ENCODE results near the gene OR51T1.
"Not testable (repeated sequence)": the region's sequence is repeated elsewhere in the genome, so short reads cannot be mapped to it uniquely, and the experiment has no call there.

OR51T1 gene, protein sequence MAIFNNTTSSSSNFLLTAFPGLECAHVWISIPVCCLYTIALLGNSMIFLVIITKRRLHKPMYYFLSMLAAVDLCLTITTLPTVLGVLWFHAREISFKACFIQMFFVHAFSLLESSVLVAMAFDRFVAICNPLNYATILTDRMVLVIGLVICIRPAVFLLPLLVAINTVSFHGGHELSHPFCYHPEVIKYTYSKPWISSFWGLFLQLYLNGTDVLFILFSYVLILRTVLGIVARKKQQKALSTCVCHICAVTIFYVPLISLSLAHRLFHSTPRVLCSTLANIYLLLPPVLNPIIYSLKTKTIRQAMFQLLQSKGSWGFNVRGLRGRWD

DNA sequence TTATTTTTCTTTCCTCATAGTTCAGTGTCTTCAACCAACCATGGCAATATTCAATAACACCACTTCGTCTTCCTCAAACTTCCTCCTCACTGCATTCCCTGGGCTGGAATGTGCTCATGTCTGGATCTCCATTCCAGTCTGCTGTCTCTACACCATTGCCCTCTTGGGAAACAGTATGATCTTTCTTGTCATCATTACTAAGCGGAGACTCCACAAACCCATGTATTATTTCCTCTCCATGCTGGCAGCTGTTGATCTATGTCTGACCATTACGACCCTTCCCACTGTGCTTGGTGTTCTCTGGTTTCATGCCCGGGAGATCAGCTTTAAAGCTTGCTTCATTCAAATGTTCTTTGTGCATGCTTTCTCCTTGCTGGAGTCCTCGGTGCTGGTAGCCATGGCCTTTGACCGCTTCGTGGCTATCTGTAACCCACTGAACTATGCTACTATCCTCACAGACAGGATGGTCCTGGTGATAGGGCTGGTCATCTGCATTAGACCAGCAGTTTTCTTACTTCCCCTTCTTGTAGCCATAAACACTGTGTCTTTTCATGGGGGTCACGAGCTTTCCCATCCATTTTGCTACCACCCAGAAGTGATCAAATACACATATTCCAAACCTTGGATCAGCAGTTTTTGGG, at the start of gene OR51T1:
OR51T1 (plus strand) TSS at position 41 of the 641 bp plus-strand sequence; CDS start at position 41, 0 bp downstream.
- TF ChIP-seq, protein P1, sequence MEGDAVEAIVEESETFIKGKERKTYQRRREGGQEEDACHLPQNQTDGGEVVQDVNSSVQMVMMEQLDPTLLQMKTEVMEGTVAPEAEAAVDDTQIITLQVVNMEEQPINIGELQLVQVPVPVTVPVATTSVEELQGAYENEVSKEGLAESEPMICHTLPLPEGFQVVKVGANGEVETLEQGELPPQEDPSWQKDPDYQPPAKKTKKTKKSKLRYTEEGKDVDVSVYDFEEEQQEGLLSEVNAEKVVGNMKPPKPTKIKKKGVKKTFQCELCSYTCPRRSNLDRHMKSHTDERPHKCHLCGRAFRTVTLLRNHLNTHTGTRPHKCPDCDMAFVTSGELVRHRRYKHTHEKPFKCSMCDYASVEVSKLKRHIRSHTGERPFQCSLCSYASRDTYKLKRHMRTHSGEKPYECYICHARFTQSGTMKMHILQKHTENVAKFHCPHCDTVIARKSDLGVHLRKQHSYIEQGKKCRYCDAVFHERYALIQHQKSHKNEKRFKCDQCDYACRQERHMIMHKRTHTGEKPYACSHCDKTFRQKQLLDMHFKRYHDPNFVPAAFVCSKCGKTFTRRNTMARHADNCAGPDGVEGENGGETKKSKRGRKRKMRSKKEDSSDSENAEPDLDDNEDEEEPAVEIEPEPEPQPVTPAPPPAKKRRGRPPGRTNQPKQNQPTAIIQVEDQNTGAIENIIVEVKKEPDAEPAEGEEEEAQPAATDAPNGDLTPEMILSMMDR (IDR thresholded peaks at IDR 0.05; ENCODE audit: borderline replicate concordance, control extremely low read depth, extremely low read depth, insufficient read depth, missing control alignments), result no peak
- DNase-seq (ENCODE audit: low spot score), result no peak
- in situ Hi-C loops (cut with MboI; ENCODE audit: low sequenced_read_pairs, unreplicated experiment), result no loop called here

DNA sequence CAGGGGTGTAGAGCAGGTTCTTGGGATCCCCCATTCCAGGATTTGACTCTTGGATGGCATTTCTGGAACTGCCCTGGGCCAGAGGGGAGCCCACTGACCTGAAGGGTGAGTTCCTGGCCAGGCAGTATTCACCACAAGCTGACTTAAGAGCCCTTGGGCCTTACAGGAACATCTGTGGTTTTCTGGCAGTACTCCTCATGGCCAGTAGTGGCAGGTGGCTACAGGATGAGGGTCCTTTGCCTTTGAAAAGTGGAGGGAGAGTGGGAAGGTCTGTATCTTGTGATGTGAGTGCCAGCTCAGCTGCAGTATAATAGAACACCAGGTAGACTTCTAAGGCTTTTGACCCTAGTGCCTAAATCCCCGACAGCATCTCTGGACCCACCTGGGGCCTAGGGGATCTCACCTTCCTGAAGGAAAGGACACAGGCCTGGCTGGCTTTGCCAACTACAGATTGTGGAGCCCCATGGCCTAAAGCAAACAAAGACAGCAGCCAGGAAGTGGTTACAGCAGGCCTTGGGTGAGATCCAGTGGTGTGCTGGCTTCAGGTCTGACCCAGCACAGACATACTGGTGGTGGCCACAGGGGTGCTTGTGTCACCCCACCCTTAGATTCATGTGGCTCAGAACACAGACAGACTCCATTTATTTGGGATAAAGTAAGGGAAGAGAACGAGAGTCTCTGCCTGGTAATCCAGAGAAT, 41.7 kb upstream of the OR51T1 start:
- DNase-seq (ENCODE audit: low spot score), result no peak
- in situ Hi-C loops (cut with MboI; ENCODE audit: low sequenced_read_pairs, unreplicated experiment), result no loop called here
- TF ChIP-seq, protein P1 (IDR thresholded peaks at IDR 0.05; ENCODE audit: borderline replicate concordance, control extremely low read depth, extremely low read depth, insufficient read depth, missing control alignments), result no peak

DNA sequence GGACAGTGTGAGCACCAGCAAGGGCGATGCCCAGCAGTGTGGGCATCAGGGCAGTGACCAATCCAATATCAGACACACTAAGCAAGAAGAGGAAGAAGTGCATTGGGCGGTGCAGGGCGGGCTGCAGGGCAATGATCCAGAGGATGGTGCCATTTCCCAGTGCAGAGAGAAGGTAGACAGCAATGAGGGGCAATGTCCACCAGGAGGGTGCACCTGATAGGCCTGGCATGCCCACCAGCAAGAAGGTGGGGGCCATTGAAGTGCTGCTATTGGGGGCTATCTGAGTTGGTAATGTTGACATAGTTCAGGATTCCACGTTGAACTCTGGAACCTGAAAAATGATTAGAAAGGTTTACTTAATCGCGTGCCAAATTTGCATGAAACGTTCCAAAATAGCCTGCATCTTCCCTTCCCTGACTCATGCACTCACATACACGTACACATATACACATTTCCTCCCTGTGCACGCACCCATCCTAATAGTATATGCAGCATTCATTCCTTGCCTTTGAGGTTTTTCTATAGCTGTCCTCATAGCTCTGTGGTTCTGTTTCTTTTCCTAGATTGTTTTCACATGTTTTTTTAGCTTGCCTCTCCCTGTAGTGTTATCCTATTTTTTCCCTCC, 32.7 kb upstream of the OR51T1 start, which contains the start of gene OR51S1:
OR51S1 (minus strand) TSS at position 301 of the 625 bp plus-strand sequence; CDS start at position 301, 0 bp downstream.
- TF ChIP-seq, protein P1 (IDR thresholded peaks at IDR 0.05; ENCODE audit: borderline replicate concordance, control extremely low read depth, extremely low read depth, insufficient read depth, missing control alignments), result no peak
- no peak for DNase-seq (ENCODE audit: low spot score)
- in situ Hi-C loops (cut with MboI; ENCODE audit: low sequenced_read_pairs, unreplicated experiment), result no loop called here

DNA sequence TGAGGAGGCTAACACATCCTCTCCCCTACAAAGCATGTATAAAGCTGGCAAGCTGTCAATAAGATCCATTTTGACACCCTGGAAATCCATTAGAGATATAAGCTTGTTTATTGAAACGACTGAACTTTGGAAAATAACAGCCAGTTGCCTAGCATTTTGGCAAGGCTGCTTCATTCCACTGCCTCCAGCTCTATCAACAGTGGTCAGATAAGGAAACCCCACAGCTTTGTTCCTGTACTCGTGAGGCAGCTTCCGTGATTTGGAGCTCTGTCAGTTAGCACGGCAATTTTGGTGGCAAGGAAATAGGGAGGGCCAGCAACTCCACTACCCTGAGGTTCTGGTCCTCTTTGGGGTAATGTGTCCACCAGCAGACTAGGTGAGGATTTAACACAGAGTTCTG, 30.7 kb upstream of the OR51T1 start:
- in situ Hi-C loops (cut with MboI; ENCODE audit: low sequenced_read_pairs, unreplicated experiment), result no loop called here
- TF ChIP-seq, protein P1 (IDR thresholded peaks at IDR 0.05; ENCODE audit: borderline replicate concordance, control extremely low read depth, extremely low read depth, insufficient read depth, missing control alignments), result no peak
- DNase-seq (ENCODE audit: low spot score), result no peak

DNA sequence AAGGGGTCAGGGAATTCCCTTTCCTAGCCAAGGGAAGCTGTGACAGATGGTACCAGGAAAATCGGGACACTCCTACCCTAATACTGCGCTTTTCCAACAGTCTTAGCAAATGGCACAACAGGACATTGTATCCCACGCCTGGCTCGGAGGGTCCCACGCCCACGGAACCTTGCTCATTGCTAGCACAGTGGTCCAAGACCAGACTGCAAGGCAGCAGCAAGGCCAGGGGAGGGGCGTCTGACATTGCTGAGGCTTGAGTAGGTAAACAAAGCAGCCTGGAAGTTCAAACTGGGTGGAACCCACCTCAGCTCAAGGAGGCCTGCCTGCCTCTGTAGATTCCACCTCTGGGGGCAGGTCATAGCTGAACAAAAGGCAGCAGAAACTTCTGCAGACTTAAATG, 27.4 kb upstream of the OR51T1 start:
- in situ Hi-C loops (cut with MboI; ENCODE audit: low sequenced_read_pairs, unreplicated experiment); DNase-seq (ENCODE audit: low spot score): not testable (repeated sequence)

DNA sequence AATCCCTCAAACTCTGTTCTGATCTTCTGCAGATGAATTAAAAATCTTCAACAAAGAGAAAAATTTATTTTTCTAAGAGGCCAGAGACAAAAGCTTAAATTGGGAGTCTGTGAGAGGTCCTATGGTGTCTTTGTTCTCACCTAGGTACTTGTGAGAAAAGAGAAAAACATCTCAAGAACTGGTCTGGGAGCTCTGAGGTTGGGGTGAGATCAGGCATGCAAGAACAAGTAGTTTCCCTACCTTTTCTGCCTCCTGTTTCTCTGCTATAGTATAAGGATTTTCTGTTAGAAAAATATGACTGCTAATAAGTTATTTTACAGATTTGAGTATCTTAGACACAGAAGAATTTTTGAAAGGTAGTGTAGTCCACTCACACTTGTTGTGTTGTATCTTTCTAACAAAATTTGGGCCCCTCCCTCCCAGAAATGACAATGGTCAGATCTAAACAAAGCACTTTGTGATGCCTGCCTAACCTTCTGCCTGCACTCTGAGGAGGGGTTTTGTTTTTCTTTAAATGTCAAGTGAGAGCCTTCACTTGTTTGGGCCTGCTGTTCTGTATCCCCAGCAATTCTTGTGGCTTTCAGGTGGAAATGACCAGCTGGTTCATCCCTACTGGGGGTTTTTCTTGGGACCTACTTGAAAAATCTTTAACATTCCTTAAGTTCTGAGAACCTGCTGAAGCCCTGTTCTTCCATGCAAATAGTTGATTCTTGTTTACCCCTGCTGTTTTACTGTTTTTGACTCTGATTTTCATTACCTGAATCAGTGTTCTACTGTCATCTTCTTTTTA, 19.1 kb upstream of the OR51T1 start:
- DNase-seq (ENCODE audit: low spot score), result no peak
- TF ChIP-seq, protein P1 (IDR thresholded peaks at IDR 0.05; ENCODE audit: borderline replicate concordance, control extremely low read depth, extremely low read depth, insufficient read depth, missing control alignments), result no peak
- in situ Hi-C loops (cut with MboI; ENCODE audit: low sequenced_read_pairs, unreplicated experiment), result no loop called here
